GM18520 (cell line): Measurements from ENCODE around the gene CCDC91.
"Not testable (repeated sequence)": the region's sequence is repeated elsewhere in the genome, so short reads cannot be mapped to it uniquely, and the experiment has no call there.

Experiments used
- ATAC-seq: cut with Tn5 transposase; IDR thresholded peaks from one replicate; pipeline ENCODE4 v1.9.1; 2021; ENCODE audit not compliant: unreplicated experiment

The CCDC91 gene

GRCh38 chr12:28446031-28446430 is 255.8 kb downstream of the CCDC91 start:
- no peak for ATAC-seq

DNA sequence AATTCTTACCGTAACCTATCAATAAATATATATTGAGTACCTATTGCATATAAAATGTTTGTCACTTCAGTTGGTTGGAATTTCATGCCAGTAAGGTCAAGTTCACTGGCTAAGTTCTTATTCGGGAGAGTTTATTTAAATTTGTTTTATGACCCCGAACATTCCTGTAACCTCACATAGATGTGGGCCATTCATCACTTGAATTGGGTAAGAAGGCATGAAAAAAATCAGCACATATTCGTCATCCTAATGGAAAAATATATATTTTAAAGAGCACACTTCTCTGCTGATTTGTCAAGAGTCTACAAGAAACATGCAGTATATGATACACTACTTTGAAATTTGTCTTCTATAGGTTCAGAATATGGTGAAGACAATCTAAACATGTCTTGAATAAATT is 263.4 kb downstream of the CCDC91 start:
- ATAC-seq = no peak

DNA sequence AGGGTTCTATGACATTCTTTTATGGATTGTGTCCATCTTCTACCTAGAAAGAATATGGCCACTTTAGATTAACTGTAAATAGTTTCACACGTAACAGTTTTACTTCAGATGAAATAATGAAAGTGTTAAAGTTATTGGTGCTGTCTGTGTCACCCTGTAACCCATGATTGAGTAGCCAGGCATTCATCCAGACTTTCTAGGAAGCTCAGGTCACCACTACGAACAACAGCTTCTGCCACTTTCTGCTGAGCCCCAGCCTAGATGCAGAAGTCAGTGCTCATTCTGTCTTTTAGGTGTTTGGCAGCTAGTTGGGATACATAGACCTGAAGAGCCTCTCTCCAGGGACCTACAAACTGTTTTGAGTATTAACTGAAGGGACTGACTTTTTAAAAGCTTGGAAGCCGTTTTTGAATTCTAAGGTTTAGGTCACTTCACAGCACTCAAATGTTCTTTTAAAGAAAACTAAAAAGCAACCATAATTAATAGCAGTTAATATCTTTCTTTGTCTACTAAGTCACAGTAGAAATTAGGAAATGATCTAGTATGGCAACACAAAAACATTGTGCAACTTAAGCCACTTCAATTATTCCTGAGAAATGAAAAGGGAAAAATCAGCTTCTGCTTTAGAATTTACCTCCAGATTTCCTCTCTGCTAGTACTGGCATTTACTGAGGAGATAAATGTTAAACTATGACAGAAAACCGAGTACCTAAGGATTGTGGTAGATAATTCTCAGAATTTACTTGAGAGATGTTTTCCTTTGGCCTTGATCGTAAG is 266.9 kb downstream of the CCDC91 start:
- no peak for ATAC-seq

DNA sequence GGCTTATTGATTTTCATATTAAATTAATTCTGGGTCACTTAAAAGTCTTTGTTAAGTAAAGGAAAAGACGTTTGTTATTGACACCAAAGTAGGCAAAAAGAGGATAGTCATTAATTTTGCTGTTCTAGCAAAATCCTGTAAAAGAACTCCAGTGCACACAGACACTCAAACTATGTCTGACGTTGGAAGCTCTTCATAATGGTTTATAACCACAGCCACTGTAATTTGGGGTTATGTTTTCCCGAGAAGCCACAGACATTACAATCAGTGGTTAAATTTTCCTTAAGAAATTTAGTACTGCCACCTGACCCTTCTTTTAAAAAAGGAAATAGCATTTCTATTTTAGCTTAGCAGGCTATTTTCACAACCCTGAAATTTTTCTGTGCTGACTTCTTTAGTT is 267.5 kb downstream of the CCDC91 start:
- ATAC-seq = no peak

DNA sequence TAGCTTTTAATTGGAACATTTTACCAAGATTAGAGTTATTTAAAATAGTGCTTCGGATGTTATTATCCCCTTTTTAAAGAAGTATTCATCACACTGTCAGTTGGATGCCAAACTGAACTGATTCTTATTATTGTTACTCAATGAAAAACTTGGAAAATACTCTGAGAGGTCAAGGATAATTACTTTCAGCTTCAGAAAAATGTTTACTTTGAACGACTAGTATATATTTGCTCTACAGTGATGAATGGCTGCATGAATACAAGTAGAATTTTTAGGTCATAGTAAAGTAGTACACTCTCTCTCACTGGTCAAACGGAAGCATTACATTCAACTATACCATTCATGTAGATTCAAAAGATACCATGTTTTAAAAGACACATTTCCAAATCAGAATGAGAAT is 269.2 kb downstream of the CCDC91 start:
- ATAC-seq = no peak

DNA sequence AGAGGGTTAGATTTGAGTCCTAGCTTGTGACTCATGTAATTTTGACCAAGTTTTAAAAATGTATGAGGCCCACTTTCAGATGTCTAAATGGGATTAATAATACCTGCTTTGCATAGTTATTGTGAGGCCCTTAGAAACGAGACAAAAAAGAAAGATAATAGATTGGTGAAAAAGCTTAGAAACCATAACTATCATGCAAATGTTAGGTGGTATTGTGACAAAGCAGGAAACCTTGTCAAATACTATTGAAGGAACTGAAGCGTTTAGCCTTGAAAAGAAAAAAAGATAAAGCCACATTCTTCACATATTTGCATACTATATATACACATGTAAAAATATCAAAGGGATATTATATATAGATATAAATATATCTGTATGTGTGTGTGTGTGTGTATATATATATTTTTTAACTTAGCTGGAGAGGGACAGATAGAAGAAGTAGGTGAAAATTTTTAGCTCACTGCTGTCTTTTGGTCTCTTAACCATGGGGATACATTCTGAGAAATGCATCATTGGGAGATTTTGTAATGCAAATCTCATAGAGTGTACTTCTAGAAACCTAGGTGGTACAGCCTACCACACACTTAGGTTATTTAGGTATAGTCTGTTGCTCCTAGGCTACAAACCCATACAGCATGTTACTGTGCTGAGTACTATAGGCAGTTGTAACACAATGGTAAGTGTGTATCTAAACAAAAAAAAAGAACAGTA is 270.3 kb downstream of the CCDC91 start:
- ATAC-seq = peak; percentile 56

- no peak for ATAC-seq
Measured at GRCh38 chr12:28463396-28463795, 273.1 kb downstream of the CCDC91 start.

- ATAC-seq = not testable (repeated sequence)
Measured at GRCh38 chr12:28471762-28472161, 281.5 kb downstream of the CCDC91 start.

- ATAC-seq = not testable (repeated sequence)
Measured at GRCh38 chr12:28476206-28476605, 285.9 kb downstream of the CCDC91 start.

- ATAC-seq = not testable (repeated sequence)
Measured at GRCh38 chr12:28479097-28479496, 288.8 kb downstream of the CCDC91 start.

DNA sequence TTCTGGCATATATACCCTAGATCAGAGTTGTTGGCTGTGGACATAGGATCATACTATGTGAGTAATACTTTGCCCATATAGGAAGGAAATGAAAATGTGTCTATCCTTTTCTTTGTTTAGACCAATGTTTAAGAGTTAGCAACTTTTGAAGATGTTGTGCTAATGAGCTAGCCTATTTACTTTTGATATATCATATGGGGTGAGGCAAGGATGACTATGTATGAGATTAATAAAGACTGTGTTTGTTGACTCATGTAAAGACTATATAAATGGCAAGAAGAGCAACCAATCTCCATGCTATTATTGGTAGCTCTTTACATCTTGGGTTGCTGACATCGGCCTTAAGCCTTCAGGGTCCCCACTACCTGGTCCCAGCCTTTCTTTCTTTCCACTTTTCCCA is 289.4 kb downstream of the CCDC91 start:
- no peak for ATAC-seq

- no peak for ATAC-seq
Measured at GRCh38 chr12:28484156-28484555, 293.9 kb downstream of the CCDC91 start.

DNA sequence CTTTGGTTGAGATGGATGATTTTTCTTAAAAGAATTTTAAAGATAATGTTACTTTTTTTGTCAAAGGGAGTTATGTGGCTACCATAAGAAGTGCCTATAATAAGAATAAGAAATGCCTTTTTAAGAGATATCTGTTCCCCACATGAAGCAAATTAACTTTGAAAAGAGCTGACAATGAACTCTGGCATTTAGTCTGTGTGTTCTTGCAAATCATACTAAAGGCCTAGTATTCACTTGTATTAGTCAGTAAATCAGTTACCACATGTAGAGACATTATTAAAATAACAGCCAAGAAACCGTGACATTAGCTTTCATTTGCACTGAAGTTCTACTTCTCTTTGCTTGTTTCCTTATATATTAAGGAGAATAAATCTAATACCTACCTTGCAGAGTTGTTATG is 296.3 kb downstream of the CCDC91 start:
- no peak for ATAC-seq

GRCh38 chr12:28489246-28489645 is 299.0 kb downstream of the CCDC91 start:
- ATAC-seq = no peak

DNA sequence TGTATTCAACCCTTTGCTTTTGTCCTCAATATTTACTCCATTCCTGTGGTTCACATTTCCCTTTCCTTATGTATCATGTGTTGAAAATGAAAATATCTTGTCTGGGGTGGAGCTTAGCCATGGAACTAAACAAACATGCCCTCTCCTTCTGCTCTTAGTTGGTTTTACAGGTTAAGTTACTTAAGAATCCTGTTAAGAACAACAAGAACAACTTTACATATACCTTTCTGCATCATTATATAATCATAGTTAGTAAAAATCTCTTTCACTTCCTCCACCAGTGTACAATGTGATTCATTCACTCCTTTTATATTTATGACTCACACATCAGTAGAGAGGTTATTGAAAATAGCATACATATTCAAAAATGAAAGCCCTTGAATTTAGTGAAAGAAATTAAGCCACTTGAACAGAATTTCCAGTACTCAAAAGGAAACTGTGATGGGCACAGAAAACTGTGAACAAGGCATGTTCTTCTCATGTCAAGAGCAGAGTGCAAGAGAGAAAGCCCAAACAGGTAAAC is 307.7 kb downstream of the CCDC91 start:
- peak; percentile 99 for ATAC-seq

DNA sequence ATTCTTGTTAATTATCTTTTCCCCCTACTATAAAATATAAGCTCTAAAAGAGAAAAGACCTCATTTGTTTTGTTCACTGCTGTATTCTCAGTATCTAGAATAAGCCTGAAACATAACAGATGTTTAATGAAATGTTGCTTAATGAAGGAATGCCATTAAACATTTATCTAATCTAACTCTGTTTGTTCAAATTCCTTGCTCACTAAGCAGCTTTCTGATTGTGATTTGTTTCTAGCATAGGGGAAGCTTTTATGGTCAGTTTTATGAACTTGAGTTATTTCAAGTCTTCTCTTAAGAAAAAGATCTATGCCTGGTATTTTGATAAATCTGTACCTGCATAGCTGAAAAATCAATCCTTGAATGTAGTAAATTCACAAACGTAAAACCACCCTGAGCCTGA is 308.6 kb downstream of the CCDC91 start:
- ATAC-seq = no peak

DNA sequence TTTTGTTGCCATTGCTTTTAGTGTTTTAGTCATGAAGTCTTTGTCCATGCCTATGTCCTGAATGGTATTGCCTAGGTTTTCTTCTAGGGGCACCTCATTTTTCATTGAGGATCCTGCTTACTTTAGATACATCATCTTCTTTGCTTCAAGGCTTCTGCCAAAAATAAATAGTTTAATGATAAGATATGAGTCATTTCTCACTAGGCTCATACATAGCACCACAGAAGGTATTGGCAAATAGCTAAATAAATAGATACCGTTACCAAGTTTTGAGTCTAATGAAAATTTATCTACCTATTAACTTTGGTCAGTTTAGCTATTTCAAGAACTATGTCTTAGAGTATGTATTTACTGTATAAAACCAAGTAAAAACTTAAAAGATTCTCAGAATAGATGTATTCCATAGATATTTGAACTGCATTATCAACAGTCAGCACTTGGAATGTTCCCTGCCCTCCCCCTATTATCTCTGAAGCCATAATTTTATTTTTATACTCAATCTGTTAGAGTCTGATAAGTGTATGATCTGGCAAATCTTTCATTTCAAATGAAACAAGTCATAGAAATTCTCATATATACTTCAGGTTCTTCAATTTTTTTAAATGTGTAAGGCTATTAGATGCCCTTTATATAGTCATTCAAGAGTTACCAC is 310.2 kb downstream of the CCDC91 start:
- ATAC-seq = no peak

GRCh38 chr12:28506271-28506670 is 316.0 kb downstream of the CCDC91 start:
- ATAC-seq = no peak

DNA sequence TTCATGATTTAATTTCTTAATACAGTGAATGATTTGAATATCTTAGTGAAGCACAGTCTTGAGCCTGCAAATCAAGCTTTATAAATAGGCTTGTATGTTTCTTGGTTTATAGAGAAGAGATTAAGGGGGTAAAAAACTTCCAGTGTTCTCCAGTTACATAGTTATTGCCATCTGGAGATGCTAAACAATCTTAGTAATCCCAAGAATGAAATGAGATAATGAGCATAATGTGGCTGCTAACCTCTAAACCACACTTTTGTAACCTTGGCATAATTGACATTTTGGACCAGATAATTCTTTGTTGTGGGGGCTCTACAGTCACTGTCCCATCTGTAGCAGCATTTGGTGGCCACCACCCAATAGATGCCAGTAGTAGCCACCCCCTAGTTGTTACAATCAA is 316.8 kb downstream of the CCDC91 start:
- ATAC-seq = no peak

- ATAC-seq = no peak
Measured at GRCh38 chr12:28507867-28508266, 317.6 kb downstream of the CCDC91 start.

- ATAC-seq = no peak
Measured at GRCh38 chr12:28512406-28512805, 322.1 kb downstream of the CCDC91 start.

GRCh38 chr12:28512876-28513275 is 322.6 kb downstream of the CCDC91 start:
- ATAC-seq = no peak
